HepG2 (cell line): Measurements from ENCODE around the gene PAN2. TPM values are rescaled to one million over a fixed set of nuclear protein-coding genes. Genes with fewer than 3 reads are reported as not detected.
A peak's percentile ranks its signal among the peaks of the same experiment; 100 is the strongest.

Experiments used
- FOXJ3 ChIP-seq: sonication (generic); formaldehyde crosslinking; IDR thresholded peaks from 2 replicates; pipeline ENCODE4 v1.4.0; 2020; ENCODE audit warnings: missing genetic modification reagents, mild to moderate bottlenecking, borderline replicate concordance
- HOXA7 ChIP-seq: sonication (generic); formaldehyde crosslinking; IDR thresholded peaks from 2 replicates; pipeline ENCODE4 v1.8.1; 2022; ENCODE audit warnings: mild to moderate bottlenecking, missing genetic modification reagents, moderate library complexity
- NFRKB ChIP-seq: fragments of 450-650 bp; IDR thresholded peaks from 2 replicates; pipeline ENCODE4 v1.6.1; 2017
- NR2F6 ChIP-seq, 2 experiments: IDR thresholded peaks; 2 replicates each; pipeline ENCODE4 v1.6.1; 2016; ENCODE audit warnings: antibody characterized with exemption in 1 of 2, mild to moderate bottlenecking in 1 of 2
- SIN3B ChIP-seq: fragments of 150-350 bp; IDR thresholded peaks from 2 replicates; pipeline ENCODE4 v1.6.1; 2014; ENCODE audit warnings: low read length
- ZNF615 ChIP-seq: sonication (generic); formaldehyde crosslinking; IDR thresholded peaks from 2 replicates; pipeline ENCODE4 v1.5.0; 2020; ENCODE audit warnings: mild to moderate bottlenecking, missing genetic modification reagents, borderline replicate concordance
- ZNF670 ChIP-seq: sonication (generic); formaldehyde crosslinking; IDR thresholded peaks from 2 replicates; pipeline ENCODE4 v1.8.0; 2022; ENCODE audit warnings: mild to moderate bottlenecking, missing genetic modification reagents, borderline replicate concordance
- ZNF761 ChIP-seq: sonication (generic); formaldehyde crosslinking; conservative IDR thresholded peaks from 2 replicates; pipeline ENCODE4 v1.4.0; 2020; ENCODE audit warnings: mild to moderate bottlenecking, missing genetic modification reagents
- ZNF816 ChIP-seq: sonication (generic); formaldehyde crosslinking; IDR thresholded peaks from 2 replicates; pipeline ENCODE4 v1.8.0; 2022; ENCODE audit warnings: missing genetic modification reagents, mild to moderate bottlenecking, borderline replicate concordance
- ZSCAN20 ChIP-seq: sonication (generic); formaldehyde crosslinking; IDR thresholded peaks from 2 replicates; pipeline ENCODE4 v1.4.0; 2020; ENCODE audit warnings: missing genetic modification reagents, mild to moderate bottlenecking, borderline replicate concordance
- polyA plus RNA-seq, 8 experiments: library from polyadenylated mRNA; depleted of rRNA in 3 of 8; stranded (reverse) in 7 of 8; unstranded in 1 of 8; fragments of >200 nt; fragmentation: Illumina TruSeq in 4 of 8; extraction: Trizol in 4 of 8; gene quantifications; 2 replicates each; pipeline versions ENCODE4 v1.2.1 to v1.2.3, GENCODE V29; 2011 to 2016; ENCODE audit warnings: low read depth in 4 of 8, missing spikeins in 1 of 8, mixed read lengths in 1 of 8; ENCODE audit not compliant: insufficient read depth in 1 of 8
- total RNA-seq, 5 experiments: library from RNA; depleted of rRNA; stranded (reverse); fragments of >200 nt; fragmentation: Illumina TruSeq; extraction: Trizol; gene quantifications; 2 replicates each; pipeline ENCODE4 v1.2.3, GENCODE V29; 2016; ENCODE audit warnings: low read depth in 1 of 5
- TF ChIP-seq, protein P1 (sequence below): IDR thresholded peaks from 2 replicates; pipeline ENCODE4 v1.6.1; 2016; ENCODE audit warnings: missing genetic modification reagents, missing compliant biosample characterization
- TF ChIP-seq, protein P2 (sequence below), 2 experiments: fragments of 450-650 bp in 1 of 2; sonication (generic) in 1 of 2; formaldehyde crosslinking; IDR thresholded peaks; 2 replicates each; pipeline versions ENCODE4 v1.5.0 to v1.8.0; 2020 to 2022; ENCODE audit warnings: mild to moderate bottlenecking in 1 of 2, missing genetic modification reagents in 1 of 2
- TF ChIP-seq, protein P3 (sequence below): sonication (generic); formaldehyde crosslinking; IDR thresholded peaks from 2 replicates; pipeline ENCODE4 v1.9.0; 2021; ENCODE audit warnings: missing genetic modification reagents, mild to moderate bottlenecking, borderline replicate concordance
- TF ChIP-seq, protein P4 (sequence below): sonication (generic); formaldehyde crosslinking; IDR thresholded peaks from 2 replicates; pipeline ENCODE4 v1.5.0; 2020; ENCODE audit warnings: missing genetic modification reagents, mild to moderate bottlenecking, borderline replicate concordance
- TF ChIP-seq, protein P5 (sequence below): sonication (generic); formaldehyde crosslinking; IDR thresholded peaks from 2 replicates; pipeline ENCODE4 v1.4.0; 2020; ENCODE audit warnings: mild to moderate bottlenecking, missing genetic modification reagents
- TF ChIP-seq, protein P6 (sequence below): IDR thresholded peaks from 2 replicates; pipeline ENCODE4 v1.6.1; 2016
- TF ChIP-seq, protein P7 (sequence below): sonication (generic); formaldehyde crosslinking; IDR thresholded peaks from 2 replicates; pipeline ENCODE4 v1.4.0; 2020; ENCODE audit warnings: missing genetic modification reagents, borderline replicate concordance

The PAN2 gene
- total and polyA plus RNA-seq, 2 of the 13 experiments (the other 11 are each of a cell fraction or from before 2014, with no cell fraction given): 27.2 to 61.1 TPM

DNA sequence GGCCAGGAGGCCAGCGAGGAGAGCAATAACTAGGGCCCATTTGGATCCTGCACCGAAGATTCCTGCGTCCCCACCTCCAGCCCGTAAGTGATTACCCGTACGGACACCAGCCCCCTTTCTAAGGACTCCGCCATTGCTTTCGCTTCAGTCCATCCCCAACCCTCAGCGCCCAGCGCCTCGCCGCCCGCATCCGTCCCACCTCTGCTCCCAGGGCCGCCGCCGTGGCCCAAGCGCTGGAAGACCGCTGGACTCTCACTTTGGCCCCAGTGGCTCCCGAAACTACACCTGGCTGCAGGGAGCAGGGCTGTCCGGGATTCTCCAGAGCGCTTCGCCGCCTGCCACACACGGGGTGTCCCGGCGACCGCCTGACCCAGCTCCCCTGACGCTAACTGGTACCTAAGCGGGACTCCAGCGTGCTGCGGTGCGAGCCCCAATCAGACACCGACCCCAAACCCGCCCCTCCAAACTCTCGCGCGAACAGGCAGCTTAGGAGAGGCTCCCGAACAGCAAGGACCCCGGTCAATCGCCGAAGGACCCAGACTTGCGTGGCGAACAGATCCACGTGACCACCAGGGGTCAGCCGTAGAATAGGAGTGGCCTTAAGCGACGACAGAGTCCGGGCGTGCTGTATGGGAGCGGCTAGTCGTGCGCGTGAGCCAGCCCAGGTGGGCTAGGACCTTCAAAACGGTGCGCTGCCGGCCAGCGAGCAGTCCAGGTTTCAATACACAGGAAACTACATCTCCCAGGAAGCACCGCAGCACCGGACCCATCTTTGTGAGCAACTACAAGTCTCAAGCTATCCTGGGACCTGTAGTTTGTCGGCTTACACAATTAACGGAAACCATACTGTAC is 18.0 kb downstream of the PAN2 start, which contains the start of gene CNPY2 (continued):
- TF ChIP-seq FOXJ3 (peak; percentile 66; the same call in 1 of the 2 replicates), ZSCAN20 (CRISPR knock-in tag) (peak; percentile 85; the same call in 1 of the 2 replicates), ZNF816 (CRISPR knock-in tag) (no peak), NFRKB (no peak), ZNF670 (CRISPR knock-in tag) (no peak), HOXA7 (CRISPR knock-in tag) (no peak), NR2F6 (IDR thresholded peaks at IDR 0.05) (no peak), NR2F6 (CRISPR knock-in tag; IDR thresholded peaks at IDR 0.05) (no peak; the same call in 1 of the 2 replicates), SIN3B (peak; percentile 21), ZNF615 (CRISPR knock-in tag) (no peak), ZNF761 (CRISPR knock-in tag) (no peak)
- TF ChIP-seq, protein P1, sequence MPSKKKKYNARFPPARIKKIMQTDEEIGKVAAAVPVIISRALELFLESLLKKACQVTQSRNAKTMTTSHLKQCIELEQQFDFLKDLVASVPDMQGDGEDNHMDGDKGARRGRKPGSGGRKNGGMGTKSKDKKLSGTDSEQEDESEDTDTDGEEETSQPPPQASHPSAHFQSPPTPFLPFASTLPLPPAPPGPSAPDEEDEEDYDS (CRISPR knock-in tag): peak; percentile 80
- TF ChIP-seq, protein P2, sequence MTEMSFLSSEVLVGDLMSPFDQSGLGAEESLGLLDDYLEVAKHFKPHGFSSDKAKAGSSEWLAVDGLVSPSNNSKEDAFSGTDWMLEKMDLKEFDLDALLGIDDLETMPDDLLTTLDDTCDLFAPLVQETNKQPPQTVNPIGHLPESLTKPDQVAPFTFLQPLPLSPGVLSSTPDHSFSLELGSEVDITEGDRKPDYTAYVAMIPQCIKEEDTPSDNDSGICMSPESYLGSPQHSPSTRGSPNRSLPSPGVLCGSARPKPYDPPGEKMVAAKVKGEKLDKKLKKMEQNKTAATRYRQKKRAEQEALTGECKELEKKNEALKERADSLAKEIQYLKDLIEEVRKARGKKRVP (CRISPR knock-in tag; IDR thresholded peaks at IDR 0.05): 0 out of 4 replicates have a peak, but pooled peaks of 1 of the 2 experiments have one; percentile 70
- TF ChIP-seq, protein P3, sequence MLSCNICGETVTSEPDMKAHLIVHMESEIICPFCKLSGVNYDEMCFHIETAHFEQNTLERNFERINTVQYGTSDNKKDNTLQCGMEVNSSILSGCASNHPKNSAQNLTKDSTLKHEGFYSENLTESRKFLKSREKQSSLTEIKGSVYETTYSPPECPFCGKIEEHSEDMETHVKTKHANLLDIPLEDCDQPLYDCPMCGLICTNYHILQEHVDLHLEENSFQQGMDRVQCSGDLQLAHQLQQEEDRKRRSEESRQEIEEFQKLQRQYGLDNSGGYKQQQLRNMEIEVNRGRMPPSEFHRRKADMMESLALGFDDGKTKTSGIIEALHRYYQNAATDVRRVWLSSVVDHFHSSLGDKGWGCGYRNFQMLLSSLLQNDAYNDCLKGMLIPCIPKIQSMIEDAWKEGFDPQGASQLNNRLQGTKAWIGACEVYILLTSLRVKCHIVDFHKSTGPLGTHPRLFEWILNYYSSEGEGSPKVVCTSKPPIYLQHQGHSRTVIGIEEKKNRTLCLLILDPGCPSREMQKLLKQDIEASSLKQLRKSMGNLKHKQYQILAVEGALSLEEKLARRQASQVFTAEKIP (CRISPR knock-in tag): no peak
- TF ChIP-seq, protein P4, sequence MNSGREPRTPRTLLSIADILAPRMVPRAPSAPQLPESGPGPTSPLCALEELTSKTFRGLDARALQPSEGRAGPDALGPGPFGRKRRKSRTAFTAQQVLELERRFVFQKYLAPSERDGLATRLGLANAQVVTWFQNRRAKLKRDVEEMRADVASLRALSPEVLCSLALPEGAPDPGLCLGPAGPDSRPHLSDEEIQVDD (CRISPR knock-in tag): no peak; the same call in 1 of the 2 replicates
- TF ChIP-seq, protein P5, sequence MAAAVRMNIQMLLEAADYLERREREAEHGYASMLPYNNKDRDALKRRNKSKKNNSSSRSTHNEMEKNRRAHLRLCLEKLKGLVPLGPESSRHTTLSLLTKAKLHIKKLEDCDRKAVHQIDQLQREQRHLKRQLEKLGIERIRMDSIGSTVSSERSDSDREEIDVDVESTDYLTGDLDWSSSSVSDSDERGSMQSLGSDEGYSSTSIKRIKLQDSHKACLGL (CRISPR knock-in tag): peak; percentile 91
- TF ChIP-seq, protein P6, sequence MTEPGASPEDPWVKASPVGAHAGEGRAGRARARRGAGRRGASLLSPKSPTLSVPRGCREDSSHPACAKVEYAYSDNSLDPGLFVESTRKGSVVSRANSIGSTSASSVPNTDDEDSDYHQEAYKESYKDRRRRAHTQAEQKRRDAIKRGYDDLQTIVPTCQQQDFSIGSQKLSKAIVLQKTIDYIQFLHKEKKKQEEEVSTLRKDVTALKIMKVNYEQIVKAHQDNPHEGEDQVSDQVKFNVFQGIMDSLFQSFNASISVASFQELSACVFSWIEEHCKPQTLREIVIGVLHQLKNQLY (CRISPR knock-in tag): 0 out of 2 replicates have a peak, but pooled peaks have one; percentile 50
- TF ChIP-seq, protein P7, sequence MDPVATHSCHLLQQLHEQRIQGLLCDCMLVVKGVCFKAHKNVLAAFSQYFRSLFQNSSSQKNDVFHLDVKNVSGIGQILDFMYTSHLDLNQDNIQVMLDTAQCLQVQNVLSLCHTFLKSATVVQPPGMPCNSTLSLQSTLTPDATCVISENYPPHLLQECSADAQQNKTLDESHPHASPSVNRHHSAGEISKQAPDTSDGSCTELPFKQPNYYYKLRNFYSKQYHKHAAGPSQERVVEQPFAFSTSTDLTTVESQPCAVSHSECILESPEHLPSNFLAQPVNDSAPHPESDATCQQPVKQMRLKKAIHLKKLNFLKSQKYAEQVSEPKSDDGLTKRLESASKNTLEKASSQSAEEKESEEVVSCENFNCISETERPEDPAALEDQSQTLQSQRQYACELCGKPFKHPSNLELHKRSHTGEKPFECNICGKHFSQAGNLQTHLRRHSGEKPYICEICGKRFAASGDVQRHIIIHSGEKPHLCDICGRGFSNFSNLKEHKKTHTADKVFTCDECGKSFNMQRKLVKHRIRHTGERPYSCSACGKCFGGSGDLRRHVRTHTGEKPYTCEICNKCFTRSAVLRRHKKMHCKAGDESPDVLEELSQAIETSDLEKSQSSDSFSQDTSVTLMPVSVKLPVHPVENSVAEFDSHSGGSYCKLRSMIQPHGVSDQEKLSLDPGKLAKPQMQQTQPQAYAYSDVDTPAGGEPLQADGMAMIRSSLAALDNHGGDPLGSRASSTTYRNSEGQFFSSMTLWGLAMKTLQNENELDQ (CRISPR knock-in tag): no peak
